Stimulated activated CD4-positive, alpha-beta T cell treated with anti-CD3 and anti-CD28 coated beads, Interleukin-15, amount 100 ng/mL, for 48 hours (primary cell): ENCODE measurements around the gene FIGLA.

Experiments used
- DNase-seq, 2 donors: peaks; one replicate each; pipeline ENCODE4 v3.0.0-alpha.2; 2020; ENCODE audit warnings: low read depth in 2 of 2

FIGLA gene, protein sequence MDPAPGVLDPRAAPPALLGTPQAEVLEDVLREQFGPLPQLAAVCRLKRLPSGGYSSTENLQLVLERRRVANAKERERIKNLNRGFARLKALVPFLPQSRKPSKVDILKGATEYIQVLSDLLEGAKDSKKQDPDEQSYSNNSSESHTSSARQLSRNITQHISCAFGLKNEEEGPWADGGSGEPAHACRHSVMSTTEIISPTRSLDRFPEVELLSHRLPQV

DNA sequence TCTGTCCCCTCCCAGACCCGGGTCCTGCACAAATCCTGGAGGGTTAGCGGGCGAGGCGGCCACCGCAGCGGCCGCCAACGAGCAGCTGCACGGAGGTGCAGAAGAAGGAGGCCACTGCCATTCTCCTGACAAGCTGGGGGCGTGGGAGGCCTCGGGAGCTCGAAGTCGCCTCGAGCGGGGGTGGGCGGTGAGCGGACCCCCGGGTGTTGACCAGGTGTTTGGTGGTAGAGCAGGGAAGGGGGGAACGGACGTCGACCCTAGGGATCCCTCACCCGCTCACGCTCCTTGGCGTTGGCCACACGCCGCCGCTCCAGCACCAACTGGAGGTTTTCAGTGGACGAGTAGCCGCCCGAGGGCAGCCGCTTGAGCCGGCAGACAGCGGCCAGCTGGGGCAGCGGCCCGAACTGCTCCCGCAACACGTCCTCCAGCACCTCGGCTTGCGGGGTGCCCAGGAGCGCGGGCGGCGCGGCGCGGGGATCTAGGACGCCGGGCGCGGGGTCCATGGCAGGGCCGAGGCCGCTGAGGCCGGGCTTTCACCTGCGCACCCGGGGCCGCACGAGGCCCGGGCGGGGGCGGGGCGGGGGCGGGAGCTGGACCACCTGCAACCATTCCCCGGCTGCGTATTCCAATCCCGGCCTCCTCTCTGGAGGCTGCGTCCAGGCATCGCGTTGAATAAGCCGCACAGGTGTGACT lies at the start of gene FIGLA:
FIGLA (minus strand) TSS at position 508 of the 693 bp plus-strand sequence; CDS start at position 503, 5 bp downstream.
- DNase-seq, result no peak

DNA sequence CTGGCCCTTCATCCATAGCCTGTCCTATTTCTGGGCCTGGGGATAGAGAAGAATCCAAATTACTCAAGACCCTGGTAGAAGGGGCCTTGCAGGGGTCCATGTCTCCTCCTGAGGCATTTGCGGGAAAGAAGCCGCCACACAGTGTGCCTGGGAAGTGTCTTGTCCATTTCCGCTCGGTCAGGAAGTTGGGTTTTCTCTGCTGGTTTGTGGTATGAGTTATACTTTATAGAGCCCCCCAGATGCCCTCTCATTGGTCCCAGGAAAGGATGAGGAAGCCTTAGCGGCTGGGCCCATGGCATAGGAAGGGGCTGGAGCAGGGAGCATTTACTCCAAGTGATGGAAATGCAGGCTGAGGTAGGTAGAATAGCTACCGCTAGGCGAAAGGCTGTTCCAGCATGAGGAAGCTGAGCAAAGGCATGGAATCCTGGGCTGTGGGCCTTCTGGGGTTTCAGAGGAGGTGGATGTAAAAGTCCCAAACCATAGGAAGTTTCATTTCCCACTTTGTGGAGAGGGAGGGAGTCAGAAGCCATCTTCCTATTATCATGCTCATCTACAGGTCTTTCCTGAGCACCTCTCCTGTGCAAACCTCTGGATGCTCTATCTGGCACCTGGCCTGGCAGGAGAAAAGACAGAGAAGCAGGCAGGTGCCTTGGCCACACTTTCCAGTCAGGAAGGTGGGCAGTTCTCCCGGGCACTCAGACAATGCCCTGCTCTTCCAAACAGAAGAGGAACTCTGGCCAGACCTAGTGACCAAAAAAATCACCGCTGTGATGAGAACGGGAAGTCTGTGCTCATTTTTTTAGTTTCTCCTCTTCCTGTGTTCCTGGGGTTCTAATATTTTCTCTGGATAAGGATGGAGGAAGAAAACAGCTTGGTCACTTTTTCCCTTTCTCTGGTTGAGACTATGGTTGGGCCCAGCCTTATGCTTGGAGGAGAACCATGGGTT lies 47.8 kb upstream of the FIGLA start:
- no peak for DNase-seq

DNA sequence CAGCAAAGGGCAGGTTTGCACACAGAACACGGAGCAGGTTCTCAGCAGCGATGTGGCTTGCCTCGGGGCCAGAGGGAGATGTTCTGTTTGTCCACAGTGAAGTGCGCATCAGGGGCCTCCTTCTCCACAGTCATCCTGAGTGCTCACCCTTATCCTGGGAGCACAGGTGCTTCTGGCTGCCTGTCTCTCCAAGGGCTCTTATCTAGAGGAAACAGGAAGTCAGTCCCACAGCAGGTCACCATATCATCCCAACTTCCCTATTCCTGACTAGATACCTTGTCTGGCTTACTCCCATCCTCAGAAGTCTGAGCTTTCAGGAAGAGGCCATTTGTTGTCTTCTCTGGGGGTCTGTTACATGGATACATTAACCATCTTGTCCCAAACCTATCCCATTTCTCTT lies 45.2 kb upstream of the FIGLA start, which contains the start of gene CD207:
CD207 (minus strand) TSS at position 174 of the 400 bp plus-strand sequence; CDS start at position 134, 40 bp downstream.
- DNase-seq, result no peak

DNA sequence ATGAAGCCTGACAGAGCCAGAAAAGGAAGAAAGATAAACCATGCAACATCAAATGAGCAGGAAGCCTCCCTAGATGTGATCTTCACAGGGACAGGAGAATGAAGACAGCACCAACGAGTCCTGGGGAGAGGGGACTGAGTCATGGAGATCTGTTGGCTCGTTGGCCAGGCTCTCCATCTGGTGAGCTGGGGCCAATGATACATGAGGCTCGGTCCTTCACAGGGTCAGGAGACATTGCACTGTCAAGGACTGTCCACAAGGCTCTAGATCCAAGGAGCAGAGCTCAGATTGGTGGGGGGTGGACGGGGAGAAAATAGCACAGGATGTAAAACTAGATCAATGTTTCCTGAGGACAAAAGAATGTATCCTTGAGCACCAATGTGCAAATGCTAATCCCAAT lies 44.4 kb upstream of the FIGLA start:
- no peak for DNase-seq

GRCh38 chr2:70834106-70834505 lies 43.7 kb upstream of the FIGLA start:
- no peak for DNase-seq

- DNase-seq, result no peak
Measured at GRCh38 chr2:70833246-70833645, 42.8 kb upstream of the FIGLA start.

DNA sequence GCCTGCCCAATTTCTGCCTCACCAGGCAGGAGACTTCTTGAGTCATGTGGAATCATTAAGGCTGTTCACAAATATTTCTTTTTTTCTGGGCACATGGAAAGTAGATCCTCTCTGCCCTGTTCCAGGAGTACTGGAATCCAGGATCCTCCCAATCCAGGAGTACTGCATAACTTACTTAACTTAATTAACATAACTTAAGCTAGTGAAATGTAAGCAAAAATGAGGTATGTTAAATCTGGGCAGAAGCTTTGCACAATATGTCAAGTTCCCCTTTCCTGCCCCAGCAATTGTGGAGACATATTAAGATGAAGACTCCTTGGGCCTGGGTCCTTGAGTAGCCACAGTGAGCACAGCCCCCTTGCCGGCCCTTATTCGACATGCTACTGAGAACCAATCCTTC lies 41.9 kb upstream of the FIGLA start:
- DNase-seq, result no peak

GRCh38 chr2:70831861-70832260 lies 41.4 kb upstream of the FIGLA start:
- DNase-seq, result no peak

GRCh38 chr2:70830366-70830765 lies 39.9 kb upstream of the FIGLA start:
- no peak for DNase-seq

DNA sequence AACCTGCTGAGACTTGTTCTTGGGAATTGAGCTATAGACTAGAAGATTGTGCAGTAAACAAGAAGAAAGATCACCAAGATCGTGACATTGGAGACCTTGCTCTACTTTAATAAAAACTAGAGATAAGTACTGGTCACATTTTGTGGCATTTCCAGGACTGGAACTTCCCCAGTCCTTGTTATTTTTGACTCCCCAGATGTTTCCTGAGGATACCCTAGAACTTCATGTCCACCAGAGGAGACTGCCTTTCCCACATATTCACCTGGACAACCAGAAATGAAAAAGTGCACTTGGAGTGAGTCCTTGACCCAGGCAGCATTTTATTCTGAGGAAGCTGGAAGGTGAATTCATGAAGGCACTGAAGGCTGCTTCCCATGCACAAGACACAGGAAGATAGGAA lies 39.5 kb upstream of the FIGLA start:
- no peak for DNase-seq

DNA sequence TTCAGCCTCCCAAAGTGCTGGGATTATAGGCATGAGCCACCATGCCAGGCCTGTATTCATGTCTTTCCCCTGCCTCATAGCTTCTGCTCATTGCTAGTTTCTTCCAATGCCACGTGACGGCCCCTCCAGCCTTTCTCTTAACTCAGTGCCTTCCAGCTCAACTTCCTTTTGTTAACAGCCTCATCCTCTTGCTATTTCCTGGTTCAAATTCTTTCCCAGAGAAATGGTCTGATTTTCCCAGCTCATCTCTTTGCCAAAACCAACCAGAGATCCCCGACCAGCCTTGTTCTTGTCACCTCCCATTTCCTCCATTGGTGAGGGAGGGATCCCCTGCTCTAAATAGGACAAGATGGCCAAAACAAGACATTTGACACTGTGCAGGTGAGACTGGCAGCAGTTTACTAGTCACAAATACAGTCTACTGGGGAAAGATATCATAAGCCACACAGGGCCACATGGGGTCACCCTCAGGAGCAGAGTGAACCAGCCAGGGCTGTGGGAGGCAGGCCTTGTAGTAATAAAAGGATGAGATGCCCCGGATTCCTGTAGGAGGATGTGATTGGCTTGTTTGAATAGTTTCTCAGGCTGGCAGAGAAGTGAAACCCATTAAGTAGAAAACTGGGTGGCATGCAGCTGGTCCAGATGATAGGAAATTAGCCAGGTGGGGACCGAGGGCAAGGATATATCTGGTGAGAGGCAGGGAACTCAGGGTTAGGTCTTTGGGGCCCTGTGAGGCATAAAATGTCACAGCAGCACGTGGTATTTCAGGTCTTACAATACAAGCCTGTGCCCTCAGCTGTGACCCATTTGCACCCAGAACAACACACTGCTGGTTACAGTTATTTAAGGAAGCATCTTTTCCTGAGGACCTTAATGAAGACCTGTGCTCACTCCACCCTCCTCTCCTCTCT lies 38.7 kb upstream of the FIGLA start:
- DNase-seq, result no peak

DNA sequence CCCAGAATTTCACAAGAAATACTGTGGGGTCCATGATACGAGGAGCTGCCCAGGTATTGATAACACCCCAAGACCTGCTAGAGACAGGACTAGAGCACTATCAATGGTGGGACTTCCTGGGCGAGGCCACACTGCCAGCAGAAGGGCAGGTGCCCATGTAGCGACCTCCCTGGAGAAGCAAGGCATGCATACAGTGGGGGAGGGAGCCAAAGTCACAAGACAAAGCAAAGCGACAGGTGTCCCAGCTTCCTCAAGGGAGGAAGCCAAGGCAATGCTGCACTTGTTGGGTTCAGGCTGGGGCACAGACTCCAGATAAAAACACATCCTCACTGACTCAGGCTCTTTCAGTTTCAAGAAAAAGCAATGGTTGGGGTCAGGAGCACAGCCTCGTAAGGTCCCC lies 37.7 kb upstream of the FIGLA start:
- no peak for DNase-seq

- DNase-seq, result no peak
Measured at GRCh38 chr2:70827388-70827787, 36.9 kb upstream of the FIGLA start.

- DNase-seq, result no peak
Measured at GRCh38 chr2:70826696-70827350, 36.4 kb upstream of the FIGLA start.

GRCh38 chr2:70823249-70823648 lies 32.8 kb upstream of the FIGLA start:
- DNase-seq, result no peak

GRCh38 chr2:70822843-70823242 lies 32.4 kb upstream of the FIGLA start:
- no peak for DNase-seq

GRCh38 chr2:70820499-70820898 lies 30.1 kb upstream of the FIGLA start, which contains the start of gene CLEC4F:
CLEC4F (minus strand) TSS chr2:70820599; CDS start chr2:70820523, 76 bp downstream.
- DNase-seq, result no peak

GRCh38 chr2:70817284-70817954 lies 27.0 kb upstream of the FIGLA start:
- DNase-seq, result no peak

DNA sequence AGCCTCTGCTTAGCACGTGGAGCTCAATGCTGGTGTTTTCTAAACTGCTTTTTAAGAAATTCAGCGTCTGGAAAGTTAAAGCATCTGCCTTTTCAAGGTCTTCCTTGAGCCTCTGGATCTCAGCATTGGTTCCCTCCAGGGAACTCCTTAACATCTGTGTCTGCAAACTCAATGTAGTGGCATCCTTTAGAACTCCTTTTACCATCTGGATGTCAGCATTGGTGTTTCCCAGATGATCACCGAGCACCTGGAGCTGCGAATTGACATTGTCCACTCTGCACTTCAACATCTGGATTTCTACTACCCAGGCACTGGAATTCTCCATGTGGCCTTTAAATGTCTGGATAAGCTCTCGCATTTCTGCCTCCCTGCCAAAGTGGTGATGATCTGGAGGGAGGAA lies 26.3 kb upstream of the FIGLA start:
- no peak for DNase-seq
